Ascending aorta (tissue), 2 donors: Measurements from ENCODE around the gene GPHN. TPM values are rescaled to one million over a fixed set of nuclear protein-coding genes. Genes with fewer than 3 reads are reported as not detected.

Experiments
- DNase-seq, 2 donors: peaks; one replicate each; pipeline ENCODE4 v3.0.0-alpha.2; 2019; ENCODE audit warnings: low spot score in 2 of 2
- H3K27ac ChIP-seq, 2 donors: fragments of 200-600 bp; sonication (generic); one replicate each; pipeline ENCODE4 v1.5.1; 2016 to 2017; ENCODE audit warnings: mild to moderate bottlenecking in 1 of 2
- H3K27me3 ChIP-seq: fragments of 200-600 bp; sonication (generic); one replicate; pipeline ENCODE4 v1.5.1; 2017
- H3K36me3 ChIP-seq, 2 donors: fragments of 200-600 bp; sonication (generic); one replicate each; pipeline ENCODE4 v1.5.1; 2016
- H3K4me1 ChIP-seq, 2 donors: fragments of 200-600 bp; sonication (generic); one replicate each; pipeline ENCODE4 v1.5.1; 2016 to 2017; ENCODE audit warnings: mild to moderate bottlenecking in 1 of 2
- H3K4me3 ChIP-seq, 2 donors: fragments of 200-600 bp; sonication (generic); one replicate each; pipeline ENCODE4 v1.5.1; 2016 to 2017; ENCODE audit warnings: mild to moderate bottlenecking in 1 of 2
- H3K9me3 ChIP-seq, 2 donors: fragments of 200-600 bp; sonication (generic); one replicate each; pipeline ENCODE4 v1.5.1; 2016
- intact Hi-C: fragments of 100-400 bp; cut with DNase I; formaldehyde crosslinking; loops from one replicate; pipeline ENCODE4 v1.15.1; 2023
- total RNA-seq: library from RNA; depleted of rRNA; stranded (reverse); fragments of >200 nt; gene quantifications from one replicate; pipeline ENCODE4 v1.1.0, GENCODE V29; 2016
- TF ChIP-seq, protein P1 (sequence below), 3 experiments: fragments of 200-600 bp in 2 of 3; fragments of 450-650 bp in 1 of 3; sonication (generic) in 2 of 3; IDR thresholded peaks; one replicate each; pipeline ENCODE4 v1.5.1; 2016 to 2019; ENCODE audit warnings: antibody characterized with exemption in 3 of 3, mild to moderate bottlenecking in 1 of 3, moderate library complexity in 1 of 3

GPHN gene
- total RNA-seq, 1 donor from 2014 or later: 3.3 TPM

DNA sequence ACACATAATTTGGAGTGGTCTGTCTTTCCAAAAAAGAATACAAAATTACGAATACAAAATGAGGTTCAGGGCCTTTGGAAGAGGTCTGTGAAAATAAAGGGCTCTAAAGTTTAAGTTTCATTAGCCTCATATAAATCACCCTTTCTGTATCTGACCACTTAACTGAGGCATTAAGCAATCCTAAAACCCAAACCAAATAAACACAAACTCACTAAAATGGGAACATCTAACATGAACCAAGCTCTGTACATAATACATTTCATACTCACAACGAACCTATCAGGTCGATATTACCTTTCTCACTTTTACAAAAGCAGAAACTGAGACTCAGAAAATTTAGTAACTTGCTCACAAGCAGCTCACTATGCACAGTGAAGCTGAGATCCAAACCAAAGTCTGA is 22.9 kb upstream of the GPHN start:
- no peaks in the 10 kb centered on the region for H3K4me1 ChIP-seq
- no peaks in the 10 kb centered on the region for H3K9me3 ChIP-seq
- no peak overlapping the region for H3K4me3 ChIP-seq
- DNase-seq: no peak
- no peaks in the 10 kb centered on the region for H3K36me3 ChIP-seq
- TF ChIP-seq, protein P1, sequence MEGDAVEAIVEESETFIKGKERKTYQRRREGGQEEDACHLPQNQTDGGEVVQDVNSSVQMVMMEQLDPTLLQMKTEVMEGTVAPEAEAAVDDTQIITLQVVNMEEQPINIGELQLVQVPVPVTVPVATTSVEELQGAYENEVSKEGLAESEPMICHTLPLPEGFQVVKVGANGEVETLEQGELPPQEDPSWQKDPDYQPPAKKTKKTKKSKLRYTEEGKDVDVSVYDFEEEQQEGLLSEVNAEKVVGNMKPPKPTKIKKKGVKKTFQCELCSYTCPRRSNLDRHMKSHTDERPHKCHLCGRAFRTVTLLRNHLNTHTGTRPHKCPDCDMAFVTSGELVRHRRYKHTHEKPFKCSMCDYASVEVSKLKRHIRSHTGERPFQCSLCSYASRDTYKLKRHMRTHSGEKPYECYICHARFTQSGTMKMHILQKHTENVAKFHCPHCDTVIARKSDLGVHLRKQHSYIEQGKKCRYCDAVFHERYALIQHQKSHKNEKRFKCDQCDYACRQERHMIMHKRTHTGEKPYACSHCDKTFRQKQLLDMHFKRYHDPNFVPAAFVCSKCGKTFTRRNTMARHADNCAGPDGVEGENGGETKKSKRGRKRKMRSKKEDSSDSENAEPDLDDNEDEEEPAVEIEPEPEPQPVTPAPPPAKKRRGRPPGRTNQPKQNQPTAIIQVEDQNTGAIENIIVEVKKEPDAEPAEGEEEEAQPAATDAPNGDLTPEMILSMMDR (IDR thresholded peaks at IDR 0.05): no peak
- intact Hi-C loops: no loop called here
- no peaks in the 10 kb centered on the region for H3K27me3 ChIP-seq
- no peak overlapping the region for H3K27ac ChIP-seq

DNA sequence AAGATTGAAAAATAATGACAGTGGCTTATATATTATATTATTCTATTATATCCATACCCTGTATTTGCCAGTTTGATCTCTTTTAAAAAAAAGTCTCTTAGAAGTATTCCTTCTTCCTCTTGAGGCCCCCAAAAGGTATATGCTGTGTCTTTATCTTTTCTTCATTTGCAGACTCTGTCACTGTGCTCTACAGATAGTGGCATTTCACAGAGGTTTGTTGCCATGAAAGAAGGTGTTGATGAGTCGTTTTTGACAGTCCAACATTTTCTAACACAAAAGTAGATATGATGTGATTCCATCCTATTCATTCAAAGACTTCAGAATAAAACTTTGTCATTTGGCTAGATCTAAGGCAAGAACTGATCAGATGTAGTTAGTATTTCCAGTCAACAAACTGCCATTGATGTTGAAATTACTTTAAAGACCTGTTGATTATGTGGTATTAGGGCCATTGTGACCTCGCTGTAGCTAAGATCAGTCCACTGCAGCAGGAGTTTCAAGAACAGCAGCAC is 22.0 kb upstream of the GPHN start, which contains the start of gene CCDC196:
CCDC196 (plus strand) TSS at position 462 of the 512 bp plus-strand sequence. CDS start 132 bp downstream, outside the sequence.
- Histone ChIP-seq H3K27me3 (no peaks in the 10 kb centered on the region), H3K27ac (no peak within 1 kb of the TSS), H3K9me3 (no peaks in the 10 kb centered on the region), H3K4me1 (no peaks in the 10 kb centered on the region), H3K36me3 (no peaks in the 10 kb centered on the region), H3K4me3 (no peak within 1 kb of the TSS)
- intact Hi-C loops: no loop called here
- TF ChIP-seq, protein P1 (IDR thresholded peaks at IDR 0.05): no peak
- DNase-seq: no peak

DNA sequence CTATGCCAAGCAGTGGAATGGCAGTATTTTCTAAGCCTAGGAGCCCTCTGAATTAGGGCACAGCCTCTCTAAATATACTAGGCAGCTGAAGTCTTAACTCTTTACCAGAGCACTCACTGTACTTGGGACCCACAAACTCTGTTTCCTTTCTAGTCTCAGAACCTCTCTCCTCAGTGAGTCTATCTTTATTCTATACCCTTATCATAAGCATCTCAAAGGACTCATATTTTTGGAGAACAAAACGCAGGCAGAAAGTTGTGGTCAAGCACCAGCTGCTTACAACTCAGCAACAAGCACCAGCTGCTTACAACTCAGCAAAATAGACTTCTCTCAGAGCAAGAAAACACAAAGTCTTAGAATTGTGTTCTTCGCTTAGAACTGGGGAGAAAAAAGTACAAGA is 20.8 kb upstream of the GPHN start:
- DNase-seq: no peak
- Histone ChIP-seq H3K4me1 (no peaks in the 10 kb centered on the region), H3K27me3 (no peaks in the 10 kb centered on the region), H3K27ac (no peak overlapping the region), H3K4me3 (no peak overlapping the region), H3K9me3 (no peaks in the 10 kb centered on the region), H3K36me3 (no peaks in the 10 kb centered on the region)
- intact Hi-C loops: no loop called here
- TF ChIP-seq, protein P1 (IDR thresholded peaks at IDR 0.05): no peak

DNA sequence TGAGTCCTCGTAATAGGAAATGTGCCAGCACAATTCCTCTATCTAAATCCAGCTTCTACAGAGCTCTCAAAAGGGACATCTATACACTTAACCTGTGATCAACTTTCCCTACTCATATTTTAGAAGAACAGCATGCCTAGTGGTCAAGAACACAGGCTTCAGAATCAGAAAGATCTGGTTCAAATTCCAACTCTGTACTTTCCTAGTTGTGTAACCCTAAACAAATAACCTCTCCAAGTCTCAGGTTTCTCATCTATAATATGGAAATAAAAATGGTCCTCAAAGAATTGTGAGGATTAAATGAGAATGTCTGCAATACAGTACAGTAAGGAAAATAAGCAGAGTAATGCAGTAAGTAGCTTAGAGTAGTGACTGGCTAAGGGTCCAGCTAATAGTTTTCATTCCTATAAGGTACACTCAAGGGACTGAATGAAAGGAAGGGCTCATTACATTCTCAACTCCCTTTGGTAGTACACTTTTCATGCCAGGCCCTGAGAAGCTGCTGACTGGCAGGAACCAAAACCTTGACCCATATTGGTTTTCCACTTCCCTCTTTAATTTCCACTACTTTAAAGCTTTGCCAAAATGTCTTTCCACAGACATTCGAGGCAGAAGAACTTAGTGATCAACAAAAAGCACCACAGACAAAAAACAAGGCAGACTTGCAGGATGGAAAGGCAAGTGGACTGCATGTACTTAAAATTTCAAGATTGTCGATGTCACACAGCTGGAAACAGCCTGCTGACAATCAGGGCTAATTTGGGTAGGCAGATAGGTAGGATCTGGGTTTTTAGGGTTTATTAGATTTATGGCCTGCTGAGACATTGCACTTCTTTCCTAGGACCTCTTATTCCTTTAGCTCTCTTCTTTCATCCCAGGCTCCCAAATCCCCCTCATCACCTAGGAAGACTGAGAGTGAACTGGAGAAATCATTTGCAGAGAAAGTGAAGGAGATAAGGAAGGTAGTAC is 17.5 kb upstream of the GPHN start:
- no peaks in the 10 kb centered on the region for H3K9me3 ChIP-seq
- no peak for DNase-seq
- H3K36me3 ChIP-seq: no peaks in the 10 kb centered on the region
- TF ChIP-seq, protein P1 (IDR thresholded peaks at IDR 0.05): no peak
- no peaks in the 10 kb centered on the region for H3K27me3 ChIP-seq
- no peak overlapping the region for H3K27ac ChIP-seq
- H3K4me1 ChIP-seq: no peaks in the 10 kb centered on the region
- no peak overlapping the region for H3K4me3 ChIP-seq
- intact Hi-C loops: no loop called here

DNA sequence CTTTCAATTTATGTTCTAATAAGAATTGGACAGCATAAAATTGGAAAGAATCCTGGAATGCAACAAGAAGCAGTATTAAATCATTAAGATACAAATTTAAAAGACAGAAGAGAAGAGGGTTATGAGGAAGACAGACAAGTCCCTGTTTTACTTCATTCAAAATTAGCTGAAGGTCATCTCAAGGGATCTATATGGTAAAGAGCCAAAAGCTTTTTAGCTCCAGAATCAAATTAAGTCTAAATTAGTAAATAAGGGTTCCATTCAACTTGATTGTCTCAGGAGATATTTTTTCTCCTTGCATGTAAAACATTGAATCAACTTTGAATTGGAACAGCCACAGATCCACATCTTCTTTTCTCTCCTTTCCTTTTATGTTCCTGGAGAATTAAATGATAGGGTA is 14.2 kb upstream of the GPHN start:
- Histone ChIP-seq H3K27me3 (no peaks in the 10 kb centered on the region), H3K4me1 (peaks cover 0 to 5% of the 10 kb centered on the region in 2 donors), H3K9me3 (no peaks in the 10 kb centered on the region), H3K4me3 (no peak overlapping the region), H3K36me3 (no peaks in the 10 kb centered on the region), H3K27ac (no peak overlapping the region)
- no peak for DNase-seq
- intact Hi-C loops: no loop called here
- TF ChIP-seq, protein P1 (IDR thresholded peaks at IDR 0.05): no peak
